ENCODE data around the gene CD3E. TPM values are rescaled to one million over a fixed set of nuclear protein-coding genes. Genes with fewer than 3 reads are reported as not detected.
A peak's percentile ranks its signal among the peaks of the same experiment; 100 is the strongest.

The CD3E gene
- total RNA-seq, 1 experiment from 2014 or later: not detected

DNA sequence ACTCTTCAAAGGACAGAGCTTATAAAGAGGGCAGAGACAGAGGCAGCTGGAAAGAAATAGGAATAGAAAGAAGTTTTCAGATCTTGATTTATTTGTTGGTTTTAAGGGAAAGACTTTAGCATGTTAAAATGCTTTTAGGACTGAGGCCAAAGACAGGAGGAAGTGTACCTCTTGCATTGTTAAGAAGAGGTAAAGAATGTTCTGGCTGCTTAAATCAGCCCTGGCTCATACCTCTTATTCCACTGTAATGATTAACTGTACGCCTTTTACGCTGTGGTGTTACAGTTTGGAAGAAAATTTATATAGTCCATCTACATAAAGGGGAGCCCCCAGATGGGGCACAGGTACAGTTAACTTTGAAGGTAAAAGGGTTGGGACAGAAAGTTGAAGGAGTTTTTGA is 30.3 kb upstream of the CD3E start:
- TF ChIP-seq, protein P1, sequence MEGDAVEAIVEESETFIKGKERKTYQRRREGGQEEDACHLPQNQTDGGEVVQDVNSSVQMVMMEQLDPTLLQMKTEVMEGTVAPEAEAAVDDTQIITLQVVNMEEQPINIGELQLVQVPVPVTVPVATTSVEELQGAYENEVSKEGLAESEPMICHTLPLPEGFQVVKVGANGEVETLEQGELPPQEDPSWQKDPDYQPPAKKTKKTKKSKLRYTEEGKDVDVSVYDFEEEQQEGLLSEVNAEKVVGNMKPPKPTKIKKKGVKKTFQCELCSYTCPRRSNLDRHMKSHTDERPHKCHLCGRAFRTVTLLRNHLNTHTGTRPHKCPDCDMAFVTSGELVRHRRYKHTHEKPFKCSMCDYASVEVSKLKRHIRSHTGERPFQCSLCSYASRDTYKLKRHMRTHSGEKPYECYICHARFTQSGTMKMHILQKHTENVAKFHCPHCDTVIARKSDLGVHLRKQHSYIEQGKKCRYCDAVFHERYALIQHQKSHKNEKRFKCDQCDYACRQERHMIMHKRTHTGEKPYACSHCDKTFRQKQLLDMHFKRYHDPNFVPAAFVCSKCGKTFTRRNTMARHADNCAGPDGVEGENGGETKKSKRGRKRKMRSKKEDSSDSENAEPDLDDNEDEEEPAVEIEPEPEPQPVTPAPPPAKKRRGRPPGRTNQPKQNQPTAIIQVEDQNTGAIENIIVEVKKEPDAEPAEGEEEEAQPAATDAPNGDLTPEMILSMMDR (conservative IDR thresholded peaks at IDR 0.05): no peak
- Histone ChIP-seq H3K9me2 (ENCODE audit: insufficient read depth) (no peaks in the 10 kb centered on the region; the same call in 1 of the 2 replicates), H3K27ac (no peak overlapping the region), H4K20me1 (ENCODE audit: insufficient read depth) (no peaks in the 10 kb centered on the region), H3K4me1 (replicated peaks; ENCODE audit: insufficient read depth) (peaks cover 47% of the 10 kb centered on the region), H2AFZ (no peak overlapping the region), H3K4me3 (no peak overlapping the region), H3K27me3 (ENCODE audit: insufficient read depth, low read depth) (no peaks in the 10 kb centered on the region), H3K36me3 (ENCODE audit: low read depth) (no peaks in the 10 kb centered on the region), H3K79me2 (ENCODE audit: low read depth) (no peaks in the 10 kb centered on the region), H3F3A (ENCODE audit: insufficient read depth, low read depth) (peaks cover 27% of the 10 kb centered on the region), H3K9me3 (ENCODE audit: insufficient read depth, low read depth) (no peaks in the 10 kb centered on the region), H3K4me2 (peak overlapping the region; percentile 61; the same call in 1 of the 2 replicates)
- ChIA-PET CTCF (no interaction called here), POLR2A (ENCODE audit: unreplicated experiment) (no interaction called here)
- no peak for DNase-seq
- BruUV-seq (replicated peaks): no TSS peak
- intact Hi-C loops (cut with micrococcal nuclease; ENCODE audit: unreplicated experiment): no loop called here

DNA sequence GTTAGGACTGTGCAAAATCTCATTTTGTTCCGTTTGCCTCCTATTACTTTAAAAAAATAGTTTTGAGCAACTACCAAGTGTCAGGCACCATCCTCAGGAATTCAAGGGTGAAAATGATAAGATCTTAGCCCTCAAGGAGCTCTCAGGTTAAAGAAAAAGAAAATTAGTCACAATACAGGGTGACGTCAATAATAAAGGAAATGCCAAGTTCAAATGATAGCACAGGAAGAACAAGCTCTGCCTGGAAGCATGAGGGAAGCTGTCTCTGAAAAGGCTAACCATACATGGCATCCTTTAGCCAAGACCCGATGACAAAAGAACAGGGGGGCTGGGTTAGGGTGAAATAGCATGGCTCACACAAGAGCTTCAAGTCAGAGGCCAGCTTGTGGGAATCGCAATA is 29.4 kb upstream of the CD3E start:
- no peaks in the 10 kb centered on the region for H3K79me2 ChIP-seq (ENCODE audit: low read depth)
- no peaks in the 10 kb centered on the region for H4K20me1 ChIP-seq (ENCODE audit: insufficient read depth)
- peak overlapping the region; percentile 61 for H3K4me2 ChIP-seq
- H3K4me3 ChIP-seq: no peak overlapping the region
- CTCF ChIA-PET: interaction anchor here (1.1 kb wide), 1 partner anchor 11 kb away, joined by 7 read pairs; the partner anchor contains the start of gene MPZL2
- no TSS peak for BruUV-seq (replicated peaks)
- no peak for TF ChIP-seq EZH2 (IDR thresholded peaks at IDR 0.05; ENCODE audit: low read depth)
- TF ChIP-seq, protein P1 (conservative IDR thresholded peaks at IDR 0.05): no peak
- no peaks in the 10 kb centered on the region for H3K27me3 ChIP-seq (ENCODE audit: insufficient read depth, low read depth)
- peaks cover 27% of the 10 kb centered on the region for H3F3A ChIP-seq (ENCODE audit: insufficient read depth, low read depth)
- H3K27ac ChIP-seq: peak overlapping the region; percentile 80
- peaks cover 47% of the 10 kb centered on the region for H3K4me1 ChIP-seq (replicated peaks; ENCODE audit: insufficient read depth)
- intact Hi-C loops (cut with micrococcal nuclease; ENCODE audit: unreplicated experiment): loop anchor here (1.0 kb wide), 1 partner anchor 34 kb away; no protein-coding TSS in a partner anchor
- H3K9me2 ChIP-seq (ENCODE audit: insufficient read depth): no peaks in the 10 kb centered on the region; the same call in none of the 2 replicates
- no peak overlapping the region for H2AFZ ChIP-seq
- peak; percentile 31 to 98 for DNase-seq
- H3K36me3 ChIP-seq (ENCODE audit: low read depth): no peaks in the 10 kb centered on the region
- no peaks in the 10 kb centered on the region for H3K9me3 ChIP-seq (ENCODE audit: insufficient read depth, low read depth)
- POLR2A ChIA-PET (ENCODE audit: unreplicated experiment): interaction anchor here (0.6 to 0.9 kb wide), 3 partner anchors 11 to 123 kb away, joined by 3 to 9 read pairs (median 7); partner anchors contain the start of gene MPZL2

DNA sequence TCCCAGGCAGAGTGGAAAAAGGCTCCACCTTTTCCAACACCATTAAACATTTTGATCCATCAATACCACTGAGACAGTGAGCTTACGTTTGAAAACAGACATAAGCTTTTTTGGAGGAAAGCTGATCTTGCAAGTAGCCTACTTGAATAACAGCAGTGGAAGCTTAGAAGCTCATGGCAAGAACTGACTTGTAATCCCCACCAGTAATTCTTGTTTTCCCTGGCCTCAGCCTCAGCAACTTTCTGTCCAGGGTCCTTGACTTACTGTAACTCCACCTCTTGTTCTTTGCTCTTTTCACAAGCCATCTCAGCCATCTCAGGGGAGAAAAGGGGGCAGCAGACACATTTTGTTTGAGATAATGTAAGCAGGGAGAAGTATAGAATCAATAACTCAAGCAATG is 28.1 kb upstream of the CD3E start:
- no peak overlapping the region; the same call in 1 of the 2 replicates for H2AFZ ChIP-seq
- H3K36me3 ChIP-seq (ENCODE audit: low read depth): no peaks in the 10 kb centered on the region
- peaks cover 27% of the 10 kb centered on the region for H3F3A ChIP-seq (ENCODE audit: insufficient read depth, low read depth)
- peak overlapping the region; percentile 61 for H3K4me2 ChIP-seq
- DNase-seq: no peak
- intact Hi-C loops (cut with micrococcal nuclease; ENCODE audit: unreplicated experiment): no loop called here
- H3K9me2 ChIP-seq (ENCODE audit: insufficient read depth): no peaks in the 10 kb centered on the region; the same call in none of the 2 replicates
- TSS peak; percentile 19 for BruUV-seq (replicated peaks)
- no peaks in the 10 kb centered on the region for H3K9me3 ChIP-seq (ENCODE audit: insufficient read depth, low read depth)
- H3K27ac ChIP-seq: peak overlapping the region; percentile 80
- H3K27me3 ChIP-seq (ENCODE audit: insufficient read depth, low read depth): no peaks in the 10 kb centered on the region
- H4K20me1 ChIP-seq (ENCODE audit: insufficient read depth): no peaks in the 10 kb centered on the region
- ChIA-PET CTCF (no interaction called here), POLR2A (ENCODE audit: unreplicated experiment) (no interaction called here)
- no peaks in the 10 kb centered on the region for H3K79me2 ChIP-seq (ENCODE audit: low read depth)
- H3K4me3 ChIP-seq: no peak overlapping the region
- peaks cover 47% of the 10 kb centered on the region for H3K4me1 ChIP-seq (replicated peaks; ENCODE audit: insufficient read depth)
- TF ChIP-seq, protein P1 (conservative IDR thresholded peaks at IDR 0.05): no peak

Data from PC-9 (cell line).